WTC11 (cell line): ENCODE results near the gene FHL3. TPM values are rescaled to one million over a fixed set of nuclear protein-coding genes. Genes with fewer than 3 reads are reported as not detected.

Source experiments
- ATAC-seq: fragments of 200-7000 bp; cut with Tn5 transposase; 2 replicates; pipeline ENCODE4 v1.10.0; 2021; ENCODE audit warnings: mild to moderate bottlenecking, moderate library complexity
- CTCF ChIA-PET: fragments of 300-600 bp; sonication (Branson Sonifier 250); formaldehyde crosslinking; loops from one replicate; lab custom pipeline; 2021; ENCODE audit warnings: antibody characterized with exemption; lab: Charles Lee
- POLR2A ChIA-PET: fragments of 350-600 bp; sonication (Branson Sonifier 250); formaldehyde crosslinking; loops from one replicate; lab custom pipeline; 2021; ENCODE audit warnings: antibody characterized with exemption; lab: Charles Lee
- DNase-seq: peaks from one replicate; pipeline ENCODE4 v3.0.0; 2021; ENCODE audit warnings: low spot score
- H3K27ac Mint-ChIP-seq: 2 replicates; pipeline ENCODE4 v1.8.0; 2021; ENCODE audit warnings: mixed read lengths
- H3K27me3 Mint-ChIP-seq: 2 replicates; pipeline ENCODE4 v1.8.0; 2021; ENCODE audit warnings: low read depth, mild to moderate bottlenecking, moderate library complexity, mixed read lengths
- H3K36me3 Mint-ChIP-seq: 2 replicates; pipeline ENCODE4 v1.8.0; 2021; ENCODE audit warnings: mixed read lengths
- H3K4me1 Mint-ChIP-seq: 2 replicates; pipeline ENCODE4 v1.8.0; 2022; ENCODE audit warnings: mixed read lengths
- H3K4me3 Mint-ChIP-seq: 2 replicates; pipeline ENCODE4 v1.8.0; 2021; ENCODE audit warnings: mild to moderate bottlenecking, moderate library complexity, mixed read lengths
- H3K9me3 Mint-ChIP-seq: 2 replicates; pipeline ENCODE4 v1.8.0; 2021; ENCODE audit warnings: mixed read lengths
- CBFB ChIP-seq: sonication (generic); formaldehyde crosslinking; IDR thresholded peaks from 2 replicates; pipeline ENCODE4 v1.8.1; 2022; ENCODE audit warnings: mild to moderate bottlenecking, low read depth, missing genetic modification reagents
- CREB1 ChIP-seq: sonication (generic); formaldehyde crosslinking; IDR thresholded peaks from 2 replicates; pipeline ENCODE4 v1.8.0; 2023; ENCODE audit warnings: mild to moderate bottlenecking, missing genetic modification reagents
- EMX1 ChIP-seq: fragments of 250-450 bp; sonication (Bioruptor Pico); IDR thresholded peaks from 2 replicates; pipeline ENCODE4 v1.8.0; 2021; ENCODE audit warnings: mild to moderate bottlenecking
- FOXK1 ChIP-seq: sonication (generic); formaldehyde crosslinking; IDR thresholded peaks from 2 replicates; pipeline ENCODE4 v1.8.0; 2022; ENCODE audit warnings: mild to moderate bottlenecking, moderate library complexity, missing genetic modification reagents
- FOXP1 ChIP-seq: sonication (generic); formaldehyde crosslinking; IDR thresholded peaks from 2 replicates; pipeline ENCODE4 v1.8.0; 2022; ENCODE audit warnings: missing genetic modification reagents, mild to moderate bottlenecking, moderate library complexity, borderline replicate concordance
- GTF2I ChIP-seq: fragments of 250-450 bp; sonication (Bioruptor Pico); conservative IDR thresholded peaks from 2 replicates; pipeline ENCODE4 v1.4.0; 2021; ENCODE audit warnings: mild to moderate bottlenecking
- NR3C1 ChIP-seq: sonication (generic); formaldehyde crosslinking; conservative IDR thresholded peaks from 2 replicates; pipeline ENCODE4 v1.8.1; 2023; ENCODE audit warnings: low read depth, mild to moderate bottlenecking, missing genetic modification reagents
- TCF7 ChIP-seq: sonication (generic); formaldehyde crosslinking; IDR thresholded peaks from 2 replicates; pipeline ENCODE4 v1.8.0; 2022; ENCODE audit warnings: mild to moderate bottlenecking, low read depth, missing genetic modification reagents, moderate library complexity
- TP53 ChIP-seq: sonication (generic); formaldehyde crosslinking; IDR thresholded peaks from 2 replicates; pipeline ENCODE4 v1.8.1; 2023; ENCODE audit warnings: mild to moderate bottlenecking, missing genetic modification reagents
- ZBTB21 ChIP-seq: sonication (generic); formaldehyde crosslinking; IDR thresholded peaks from 2 replicates; pipeline ENCODE4 v1.8.1; 2023; ENCODE audit warnings: mild to moderate bottlenecking, missing genetic modification reagents, borderline replicate concordance
- ZMAT4 ChIP-seq: fragments of 250-450 bp; sonication (Bioruptor Pico); IDR thresholded peaks from 2 replicates; pipeline ENCODE4 v1.9.0; 2021; ENCODE audit warnings: mild to moderate bottlenecking
- ZNF416 ChIP-seq: fragments of 250-450 bp; sonication (Bioruptor Pico); IDR thresholded peaks from 2 replicates; pipeline ENCODE4 v1.9.0; 2021; ENCODE audit warnings: mild to moderate bottlenecking, inconsistent platforms
- ZNF512 ChIP-seq: sonication (generic); formaldehyde crosslinking; IDR thresholded peaks from 2 replicates; pipeline ENCODE4 v1.8.1; 2022; ENCODE audit warnings: missing genetic modification reagents, borderline replicate concordance
- ZNF671 ChIP-seq: fragments of 250-450 bp; sonication (Bioruptor Pico); IDR thresholded peaks from 2 replicates; pipeline ENCODE4 v1.8.0; 2021; ENCODE audit warnings: mild to moderate bottlenecking
- total RNA-seq: library from RNA; stranded (reverse); gene quantifications from 3 replicates; pipeline ENCODE4 v1.2.3, GENCODE V29; 2021
- TF ChIP-seq, protein P1 (sequence below): sonication (generic); formaldehyde crosslinking; IDR thresholded peaks from 2 replicates; pipeline ENCODE4 v1.8.0; 2023; ENCODE audit warnings: mild to moderate bottlenecking, missing genetic modification reagents
- TF ChIP-seq, protein P2 (sequence below): sonication (generic); formaldehyde crosslinking; IDR thresholded peaks from 2 replicates; pipeline ENCODE4 v1.8.1; 2023; ENCODE audit warnings: mild to moderate bottlenecking, missing genetic modification reagents, borderline replicate concordance

FHL3 gene
- total RNA-seq, 1 experiment from 2014 or later, result 34.4 TPM

GRCh38 chr1:38015978-38016725, 10.8 kb upstream of the FHL3 start:
- ATAC-seq (no peak), DNase-seq (no peak)
- Mint-ChIP-seq H3K9me3 (peaks cover 3% of the 10 kb centered on the region; the same call in 1 of the 2 replicates), H3K27me3 (peaks cover 9% of the 10 kb centered on the region), H3K4me1 (peaks cover 9% of the 10 kb centered on the region), H3K27ac (peak overlapping the region; percentile 87), H3K36me3 (peaks cover 44% of the 10 kb centered on the region), H3K4me3 (no peak overlapping the region)
- ChIA-PET POLR2A (no interaction called here), CTCF (interaction anchor here (1.0 kb wide), 1 partner anchor 12 kb away, joined by 5 read pairs; no protein-coding TSS in a partner anchor)
- TF ChIP-seq CREB1 (CRISPR knock-in tag) (no peak), CBFB (CRISPR knock-in tag) (no peak), ZMAT4 (no peak), NR3C1 (CRISPR knock-in tag) (no peak), TP53 (CRISPR knock-in tag) (no peak), ZNF671 (no peak), TCF7 (CRISPR knock-in tag) (no peak), FOXK1 (CRISPR knock-in tag) (no peak), EMX1 (CRISPR knock-in tag) (no peak), ZNF416 (CRISPR knock-in tag) (no peak), ZNF512 (CRISPR knock-in tag) (no peak), FOXP1 (no peak), ZBTB21 (CRISPR knock-in tag) (no peak), GTF2I (CRISPR knock-in tag) (no peak)
- TF ChIP-seq, protein P1, sequence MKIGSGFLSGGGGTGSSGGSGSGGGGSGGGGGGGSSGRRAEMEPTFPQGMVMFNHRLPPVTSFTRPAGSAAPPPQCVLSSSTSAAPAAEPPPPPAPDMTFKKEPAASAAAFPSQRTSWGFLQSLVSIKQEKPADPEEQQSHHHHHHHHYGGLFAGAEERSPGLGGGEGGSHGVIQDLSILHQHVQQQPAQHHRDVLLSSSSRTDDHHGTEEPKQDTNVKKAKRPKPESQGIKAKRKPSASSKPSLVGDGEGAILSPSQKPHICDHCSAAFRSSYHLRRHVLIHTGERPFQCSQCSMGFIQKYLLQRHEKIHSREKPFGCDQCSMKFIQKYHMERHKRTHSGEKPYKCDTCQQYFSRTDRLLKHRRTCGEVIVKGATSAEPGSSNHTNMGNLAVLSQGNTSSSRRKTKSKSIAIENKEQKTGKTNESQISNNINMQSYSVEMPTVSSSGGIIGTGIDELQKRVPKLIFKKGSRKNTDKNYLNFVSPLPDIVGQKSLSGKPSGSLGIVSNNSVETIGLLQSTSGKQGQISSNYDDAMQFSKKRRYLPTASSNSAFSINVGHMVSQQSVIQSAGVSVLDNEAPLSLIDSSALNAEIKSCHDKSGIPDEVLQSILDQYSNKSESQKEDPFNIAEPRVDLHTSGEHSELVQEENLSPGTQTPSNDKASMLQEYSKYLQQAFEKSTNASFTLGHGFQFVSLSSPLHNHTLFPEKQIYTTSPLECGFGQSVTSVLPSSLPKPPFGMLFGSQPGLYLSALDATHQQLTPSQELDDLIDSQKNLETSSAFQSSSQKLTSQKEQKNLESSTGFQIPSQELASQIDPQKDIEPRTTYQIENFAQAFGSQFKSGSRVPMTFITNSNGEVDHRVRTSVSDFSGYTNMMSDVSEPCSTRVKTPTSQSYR (CRISPR knock-in tag), result no peak
- TF ChIP-seq, protein P2, sequence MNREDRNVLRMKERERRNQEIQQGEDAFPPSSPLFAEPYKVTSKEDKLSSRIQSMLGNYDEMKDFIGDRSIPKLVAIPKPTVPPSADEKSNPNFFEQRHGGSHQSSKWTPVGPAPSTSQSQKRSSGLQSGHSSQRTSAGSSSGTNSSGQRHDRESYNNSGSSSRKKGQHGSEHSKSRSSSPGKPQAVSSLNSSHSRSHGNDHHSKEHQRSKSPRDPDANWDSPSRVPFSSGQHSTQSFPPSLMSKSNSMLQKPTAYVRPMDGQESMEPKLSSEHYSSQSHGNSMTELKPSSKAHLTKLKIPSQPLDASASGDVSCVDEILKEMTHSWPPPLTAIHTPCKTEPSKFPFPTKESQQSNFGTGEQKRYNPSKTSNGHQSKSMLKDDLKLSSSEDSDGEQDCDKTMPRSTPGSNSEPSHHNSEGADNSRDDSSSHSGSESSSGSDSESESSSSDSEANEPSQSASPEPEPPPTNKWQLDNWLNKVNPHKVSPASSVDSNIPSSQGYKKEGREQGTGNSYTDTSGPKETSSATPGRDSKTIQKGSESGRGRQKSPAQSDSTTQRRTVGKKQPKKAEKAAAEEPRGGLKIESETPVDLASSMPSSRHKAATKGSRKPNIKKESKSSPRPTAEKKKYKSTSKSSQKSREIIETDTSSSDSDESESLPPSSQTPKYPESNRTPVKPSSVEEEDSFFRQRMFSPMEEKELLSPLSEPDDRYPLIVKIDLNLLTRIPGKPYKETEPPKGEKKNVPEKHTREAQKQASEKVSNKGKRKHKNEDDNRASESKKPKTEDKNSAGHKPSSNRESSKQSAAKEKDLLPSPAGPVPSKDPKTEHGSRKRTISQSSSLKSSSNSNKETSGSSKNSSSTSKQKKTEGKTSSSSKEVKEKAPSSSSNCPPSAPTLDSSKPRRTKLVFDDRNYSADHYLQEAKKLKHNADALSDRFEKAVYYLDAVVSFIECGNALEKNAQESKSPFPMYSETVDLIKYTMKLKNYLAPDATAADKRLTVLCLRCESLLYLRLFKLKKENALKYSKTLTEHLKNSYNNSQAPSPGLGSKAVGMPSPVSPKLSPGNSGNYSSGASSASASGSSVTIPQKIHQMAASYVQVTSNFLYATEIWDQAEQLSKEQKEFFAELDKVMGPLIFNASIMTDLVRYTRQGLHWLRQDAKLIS (CRISPR knock-in tag), result no peak
